Fibroblast of the conjunctiva (primary cell): ENCODE results near the gene MYO9B.

ENCODE experiments used
- DNase-seq: peaks from one replicate; pipeline ENCODE4 v3.0.0-alpha.2; 2010; ENCODE audit warnings: low read depth

Gene MYO9B, protein sequence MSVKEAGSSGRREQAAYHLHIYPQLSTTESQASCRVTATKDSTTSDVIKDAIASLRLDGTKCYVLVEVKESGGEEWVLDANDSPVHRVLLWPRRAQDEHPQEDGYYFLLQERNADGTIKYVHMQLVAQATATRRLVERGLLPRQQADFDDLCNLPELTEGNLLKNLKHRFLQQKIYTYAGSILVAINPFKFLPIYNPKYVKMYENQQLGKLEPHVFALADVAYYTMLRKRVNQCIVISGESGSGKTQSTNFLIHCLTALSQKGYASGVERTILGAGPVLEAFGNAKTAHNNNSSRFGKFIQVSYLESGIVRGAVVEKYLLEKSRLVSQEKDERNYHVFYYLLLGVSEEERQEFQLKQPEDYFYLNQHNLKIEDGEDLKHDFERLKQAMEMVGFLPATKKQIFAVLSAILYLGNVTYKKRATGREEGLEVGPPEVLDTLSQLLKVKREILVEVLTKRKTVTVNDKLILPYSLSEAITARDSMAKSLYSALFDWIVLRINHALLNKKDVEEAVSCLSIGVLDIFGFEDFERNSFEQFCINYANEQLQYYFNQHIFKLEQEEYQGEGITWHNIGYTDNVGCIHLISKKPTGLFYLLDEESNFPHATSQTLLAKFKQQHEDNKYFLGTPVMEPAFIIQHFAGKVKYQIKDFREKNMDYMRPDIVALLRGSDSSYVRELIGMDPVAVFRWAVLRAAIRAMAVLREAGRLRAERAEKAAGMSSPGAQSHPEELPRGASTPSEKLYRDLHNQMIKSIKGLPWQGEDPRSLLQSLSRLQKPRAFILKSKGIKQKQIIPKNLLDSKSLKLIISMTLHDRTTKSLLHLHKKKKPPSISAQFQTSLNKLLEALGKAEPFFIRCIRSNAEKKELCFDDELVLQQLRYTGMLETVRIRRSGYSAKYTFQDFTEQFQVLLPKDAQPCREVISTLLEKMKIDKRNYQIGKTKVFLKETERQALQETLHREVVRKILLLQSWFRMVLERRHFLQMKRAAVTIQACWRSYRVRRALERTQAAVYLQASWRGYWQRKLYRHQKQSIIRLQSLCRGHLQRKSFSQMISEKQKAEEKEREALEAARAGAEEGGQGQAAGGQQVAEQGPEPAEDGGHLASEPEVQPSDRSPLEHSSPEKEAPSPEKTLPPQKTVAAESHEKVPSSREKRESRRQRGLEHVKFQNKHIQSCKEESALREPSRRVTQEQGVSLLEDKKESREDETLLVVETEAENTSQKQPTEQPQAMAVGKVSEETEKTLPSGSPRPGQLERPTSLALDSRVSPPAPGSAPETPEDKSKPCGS (N-terminal part only)

DNA sequence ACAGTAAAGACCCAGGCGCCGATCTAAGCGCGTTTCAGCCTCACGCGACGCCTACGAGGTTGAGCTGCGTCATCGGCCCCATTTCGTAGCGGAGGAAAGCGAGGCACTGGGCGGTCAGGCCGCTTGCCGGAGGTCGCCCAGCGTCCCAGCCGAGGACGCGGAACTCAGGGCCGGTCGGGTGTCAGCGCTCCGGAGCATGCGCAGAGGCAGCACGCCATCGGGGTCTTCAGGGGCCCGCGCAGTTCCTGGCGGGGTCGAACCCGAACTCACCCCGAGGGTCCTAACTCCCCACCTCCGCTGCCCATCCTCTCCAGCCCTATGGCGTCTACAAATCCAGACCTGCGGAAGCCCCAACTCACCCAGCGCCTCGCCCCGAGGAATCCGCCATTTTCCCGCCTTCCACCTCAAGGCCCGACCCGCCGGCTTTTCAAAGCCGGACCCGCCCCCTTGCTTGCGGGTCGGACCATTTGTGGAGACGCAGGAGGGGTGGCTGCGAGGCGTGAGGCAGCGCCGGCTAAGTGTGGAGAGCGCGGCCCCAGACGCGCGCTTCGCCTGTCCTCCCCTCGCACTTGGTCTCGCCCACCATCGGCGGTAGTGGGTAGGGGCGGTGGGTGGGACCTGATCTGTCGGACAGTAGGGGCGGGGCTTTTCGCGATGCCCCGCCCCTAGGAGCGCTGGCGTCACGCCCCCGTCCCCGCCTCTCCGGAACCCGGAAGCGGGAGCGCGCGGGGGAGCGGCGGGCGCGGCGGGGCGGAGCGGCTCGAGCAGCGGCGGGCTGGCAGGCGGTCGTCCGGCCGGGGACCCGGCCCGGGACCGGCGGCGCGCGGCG, at the start of gene MYO9B, which contains the start of gene HAUS8:
TSS of gene MYO9B (plus strand) at position 743 of the 829 bp plus-strand sequence. CDS start 25,941 bp downstream, outside the sequence.
TSS of gene HAUS8 (minus strand) at position 418 of the 829 bp plus-strand sequence. CDS start at position 388, 30 bp downstream.
- peak; percentile 99 for DNase-seq

DNA sequence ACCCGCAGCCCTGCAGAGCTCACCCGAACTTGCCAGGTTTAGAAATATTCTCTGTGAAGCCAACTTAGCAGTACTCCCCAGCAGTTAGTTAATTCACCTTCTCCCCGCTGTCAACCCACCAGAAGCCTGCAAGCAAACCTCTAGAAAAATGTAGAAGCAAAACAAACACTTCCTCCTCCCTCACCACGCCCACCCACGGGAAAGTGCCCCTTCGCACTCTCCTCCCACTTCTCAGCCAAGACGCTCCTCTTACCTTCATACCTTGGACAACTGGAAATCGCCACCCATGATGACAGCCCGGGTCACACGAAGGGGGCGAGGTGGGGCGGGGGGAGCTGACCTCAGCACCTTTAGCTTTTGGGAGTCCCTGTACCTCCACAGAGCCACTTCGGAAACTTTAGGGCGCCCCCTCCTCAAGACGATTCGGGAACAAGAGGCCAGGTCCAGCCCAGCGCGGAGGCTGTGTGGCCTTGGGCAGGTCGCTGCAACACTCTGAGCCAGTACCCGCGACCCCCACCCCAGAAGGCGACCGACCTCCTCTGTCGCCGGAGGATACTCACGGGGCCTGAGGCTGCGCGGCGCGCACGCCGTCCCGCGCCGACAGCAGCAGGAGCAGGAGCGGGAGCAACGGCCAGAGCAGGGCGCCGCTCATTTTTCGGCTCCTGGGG, 49.5 kb upstream of the MYO9B start:
- no peak for DNase-seq

DNA sequence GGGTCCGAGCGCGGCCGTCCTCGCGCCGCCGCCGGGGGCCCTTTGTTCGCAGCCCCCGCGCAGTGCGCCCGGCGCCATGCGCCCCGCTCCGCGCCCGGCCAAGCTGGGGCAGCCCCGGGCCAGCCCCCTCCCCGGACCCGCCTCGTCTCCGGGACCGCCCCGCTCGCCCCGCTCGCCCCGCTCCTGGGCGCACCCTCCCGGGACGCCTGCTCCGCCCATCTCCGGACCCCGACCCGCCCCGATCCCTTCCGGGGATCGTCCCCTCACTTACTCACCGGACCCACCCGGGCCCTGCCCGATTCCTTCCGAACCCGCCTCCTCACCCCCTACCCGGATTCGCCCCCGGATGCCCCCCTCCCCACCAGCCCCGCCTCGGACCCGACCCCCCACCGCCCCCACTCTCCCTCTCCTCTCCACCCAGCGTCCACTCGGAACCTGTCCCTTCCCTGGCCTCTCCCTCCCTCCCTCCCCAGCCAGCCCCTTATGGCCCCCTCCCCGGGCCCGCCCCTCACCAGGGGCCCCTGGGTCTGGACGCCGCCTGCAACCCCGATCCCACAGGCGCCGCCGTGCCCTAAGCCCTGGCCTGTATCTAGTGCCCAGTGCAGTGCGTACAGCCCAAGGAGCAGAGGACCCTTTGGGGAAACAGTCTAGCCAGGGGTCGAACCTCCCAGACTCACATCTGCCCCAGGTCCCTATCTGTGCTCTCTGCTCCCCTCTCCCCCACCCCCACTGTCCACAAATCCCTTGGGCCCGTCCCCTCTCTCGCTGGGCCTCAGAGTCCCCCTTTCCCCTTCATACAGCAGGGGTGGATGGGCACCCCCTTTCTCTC, 48.7 kb upstream of the MYO9B start, which contains the start of gene CPAMD8:
TSS of gene CPAMD8 (minus strand) at position 105 of the 829 bp plus-strand sequence. CDS start 168 bp downstream, outside the sequence.
- no peak for DNase-seq

DNA sequence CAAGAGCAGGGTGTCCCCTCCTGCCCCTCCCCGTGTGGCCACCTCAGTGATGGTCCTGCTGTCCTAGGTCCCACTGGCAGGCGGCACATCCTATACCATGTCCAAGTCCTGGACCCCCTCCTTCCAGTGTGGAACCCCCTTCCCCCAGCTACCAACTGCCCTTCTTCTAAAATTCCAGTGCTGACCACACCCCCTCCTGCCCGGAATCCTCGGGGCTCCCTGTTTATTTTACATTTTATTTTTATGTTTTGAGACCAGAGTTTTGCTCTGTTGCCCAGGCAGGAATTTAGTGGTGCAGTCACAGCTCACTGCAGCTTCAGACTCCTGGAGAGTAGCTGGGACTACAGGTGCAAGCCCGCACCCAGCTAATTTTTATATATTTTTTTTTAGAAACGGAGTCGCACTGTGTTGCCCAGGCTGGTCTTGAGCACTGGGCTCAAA, 48.0 kb upstream of the MYO9B start:
- DNase-seq: no peak

DNA sequence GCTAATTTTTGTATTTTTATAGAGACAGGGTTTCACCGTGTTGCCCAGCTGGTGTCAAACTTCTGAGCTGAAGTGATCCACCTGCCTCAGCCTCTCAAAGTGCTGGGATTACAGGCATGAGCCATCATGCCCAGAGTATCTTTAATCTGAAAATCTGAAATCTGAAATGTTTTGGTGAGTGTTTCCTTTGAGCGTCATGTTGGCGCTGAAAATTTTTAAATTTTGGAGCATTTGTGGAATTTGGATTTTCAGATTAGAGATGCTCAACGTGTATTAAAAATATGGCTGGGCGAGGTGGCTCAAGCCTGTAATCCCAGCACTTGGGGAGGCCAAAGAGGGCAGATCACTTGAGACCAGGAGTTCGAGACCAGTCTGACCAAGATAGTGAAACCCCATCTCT, 43.8 kb upstream of the MYO9B start:
- DNase-seq: no peak

DNA sequence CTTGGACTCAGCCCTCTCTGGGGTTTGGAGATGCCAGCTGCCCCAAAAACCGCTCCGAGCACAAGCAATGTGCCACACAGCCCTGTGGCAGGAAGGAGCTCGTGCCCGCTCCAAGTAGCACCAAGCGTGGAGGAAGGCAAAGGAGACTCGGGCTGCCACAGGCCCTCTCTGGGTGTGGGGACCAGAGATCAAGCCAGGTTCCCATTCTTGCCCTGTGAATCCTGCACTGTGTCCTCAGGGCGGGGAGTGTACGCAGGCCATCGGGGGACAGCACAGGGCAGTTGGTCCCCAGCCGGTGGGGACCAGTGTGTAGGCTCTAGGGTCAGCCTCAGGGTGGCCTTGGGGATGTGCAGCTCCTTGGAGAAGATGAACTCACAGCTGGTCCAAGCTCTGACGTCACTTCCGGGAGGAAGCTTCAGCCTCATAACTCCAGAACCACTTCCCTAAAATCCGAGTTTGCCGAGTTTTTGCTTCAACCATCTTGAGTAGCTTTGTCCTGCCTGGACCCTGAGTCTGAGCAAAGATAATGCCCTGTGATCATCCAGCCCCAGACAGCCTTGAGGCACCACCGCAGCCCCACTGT, 39.6 kb upstream of the MYO9B start:
- no peak for DNase-seq

DNA sequence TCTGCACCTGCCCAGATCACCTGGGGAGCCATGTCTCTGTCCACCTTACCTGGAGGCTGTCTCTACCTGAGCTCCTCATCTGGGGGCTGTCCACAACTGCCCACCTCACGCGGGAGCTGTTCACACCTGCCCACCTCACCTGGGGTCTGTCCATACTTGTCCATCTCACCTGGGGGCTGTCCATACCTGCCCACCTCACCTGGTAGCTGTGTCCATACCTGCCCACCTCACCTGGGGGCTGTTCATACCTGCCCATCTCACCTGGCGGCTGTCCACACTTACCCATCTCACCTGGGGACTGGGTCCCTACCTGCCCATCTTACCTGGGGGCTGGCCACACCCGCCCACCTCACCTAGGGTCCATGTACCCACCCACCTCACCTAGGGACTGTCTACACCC, 38.9 kb upstream of the MYO9B start:
- no peak for DNase-seq

DNA sequence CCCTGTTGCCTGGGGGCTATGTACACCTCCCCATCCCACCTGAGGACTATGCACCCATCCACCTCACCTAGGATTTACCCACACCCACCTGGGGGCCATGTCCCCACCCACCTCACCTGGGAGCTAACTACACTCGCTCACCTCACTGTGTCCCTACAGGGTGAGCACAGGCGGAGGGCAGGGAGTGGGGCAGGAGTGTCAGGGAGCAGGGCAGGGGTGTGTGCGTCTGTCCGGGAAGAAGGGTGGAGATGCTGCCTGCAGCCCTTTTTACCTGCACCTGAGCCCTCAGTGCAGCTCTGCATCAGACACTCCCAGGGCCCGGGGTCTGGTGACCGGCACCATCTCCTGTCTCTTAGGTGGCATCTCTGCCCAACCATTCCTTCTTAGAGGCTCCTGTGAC, 38.4 kb upstream of the MYO9B start:
- DNase-seq: no peak

DNA sequence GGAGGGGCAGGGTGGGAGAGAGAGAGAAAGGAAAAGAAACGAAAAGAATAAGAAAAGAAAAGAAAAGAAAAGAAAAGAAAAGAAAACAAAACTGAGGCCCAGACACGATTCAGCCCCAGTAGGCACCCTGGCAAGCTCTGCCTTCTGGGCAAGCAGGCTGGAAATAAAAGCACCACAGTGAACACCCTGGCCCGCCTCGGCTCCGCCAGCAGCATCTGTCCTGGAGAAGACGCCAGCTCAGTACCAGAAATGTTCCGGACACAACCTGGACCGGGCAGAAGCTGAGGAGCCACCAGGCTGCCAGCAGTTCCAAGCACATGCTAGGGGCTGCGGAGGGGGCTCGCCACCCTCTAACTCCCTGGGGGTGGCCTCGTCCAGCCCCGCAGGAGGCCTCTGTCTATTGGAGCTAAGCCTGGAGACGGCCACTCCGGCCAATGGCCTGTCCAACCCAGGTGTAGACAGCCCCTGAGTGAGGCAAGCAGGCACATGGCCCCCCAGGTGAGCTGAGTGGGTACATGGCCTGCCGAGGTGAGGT, 37.5 kb upstream of the MYO9B start:
- DNase-seq: no peak

DNA sequence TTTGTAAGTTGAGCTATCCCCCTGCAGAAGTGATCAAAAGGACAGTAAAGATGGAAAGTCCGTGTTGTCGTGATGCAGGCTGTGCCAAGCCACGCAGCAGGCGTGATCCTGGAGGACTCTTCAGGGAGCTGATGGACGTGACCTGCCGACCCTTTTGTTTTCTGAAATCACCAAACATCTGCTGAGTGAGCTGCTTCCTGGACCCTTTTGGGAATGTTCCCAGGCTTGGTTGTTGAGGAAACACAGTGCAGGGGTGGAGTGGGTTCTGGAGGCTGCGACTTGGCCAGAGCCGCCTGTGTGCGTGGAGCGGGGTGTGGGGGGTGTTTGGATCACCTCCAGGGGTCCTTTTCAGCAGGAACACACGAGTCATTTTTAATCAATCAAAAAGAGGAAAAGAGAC, 33.6 kb upstream of the MYO9B start:
- DNase-seq: no peak

DNA sequence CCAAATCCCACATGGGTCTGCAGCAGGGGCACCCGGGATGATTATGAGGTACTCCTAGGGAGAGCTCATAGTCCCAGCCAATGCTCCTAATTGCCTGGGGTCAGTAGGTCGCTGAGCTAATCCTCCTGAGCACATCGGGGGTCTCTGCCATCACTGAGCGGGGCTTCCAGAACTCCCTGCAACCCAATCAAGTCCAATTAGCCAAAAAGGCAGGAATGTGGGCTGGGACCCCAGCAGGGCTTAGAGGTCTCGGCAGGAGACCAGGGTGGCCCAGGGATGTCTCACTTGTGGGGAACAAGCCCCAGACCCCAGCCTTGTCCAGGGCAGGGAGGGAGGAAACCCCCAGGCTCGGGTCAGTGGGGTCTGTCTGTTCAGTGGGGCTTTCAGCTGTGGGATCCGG, 31.8 kb upstream of the MYO9B start:
- DNase-seq: no peak

DNA sequence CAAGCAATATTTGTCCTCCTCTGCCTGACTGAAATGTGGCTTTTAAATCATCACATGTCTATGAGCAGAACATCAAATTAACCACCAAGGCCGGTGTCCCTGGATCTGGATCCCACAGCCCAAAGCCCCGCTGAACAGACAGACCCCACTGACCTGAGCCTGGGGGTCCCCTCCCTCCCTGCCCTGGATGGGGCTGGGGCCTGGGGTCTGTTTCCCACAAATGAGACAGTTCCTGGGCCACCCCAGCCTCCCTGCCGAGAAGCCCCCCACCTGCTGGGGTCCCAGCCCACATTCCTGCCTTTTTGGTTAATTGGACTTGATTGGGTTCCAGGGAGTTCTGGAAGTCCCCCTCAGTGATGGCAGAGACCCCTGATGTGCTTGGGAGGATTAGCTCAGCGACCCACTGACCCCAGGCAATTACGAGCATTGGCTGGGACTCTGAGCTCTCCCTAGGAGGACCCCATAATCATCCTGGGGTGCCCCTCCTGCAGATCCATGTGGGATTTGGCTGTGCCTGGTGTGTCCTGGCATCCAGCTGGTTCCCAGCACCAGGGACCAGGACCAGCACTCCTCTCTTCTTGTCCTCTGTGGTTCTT, 29.6 kb upstream of the MYO9B start:
- no peak for DNase-seq

DNA sequence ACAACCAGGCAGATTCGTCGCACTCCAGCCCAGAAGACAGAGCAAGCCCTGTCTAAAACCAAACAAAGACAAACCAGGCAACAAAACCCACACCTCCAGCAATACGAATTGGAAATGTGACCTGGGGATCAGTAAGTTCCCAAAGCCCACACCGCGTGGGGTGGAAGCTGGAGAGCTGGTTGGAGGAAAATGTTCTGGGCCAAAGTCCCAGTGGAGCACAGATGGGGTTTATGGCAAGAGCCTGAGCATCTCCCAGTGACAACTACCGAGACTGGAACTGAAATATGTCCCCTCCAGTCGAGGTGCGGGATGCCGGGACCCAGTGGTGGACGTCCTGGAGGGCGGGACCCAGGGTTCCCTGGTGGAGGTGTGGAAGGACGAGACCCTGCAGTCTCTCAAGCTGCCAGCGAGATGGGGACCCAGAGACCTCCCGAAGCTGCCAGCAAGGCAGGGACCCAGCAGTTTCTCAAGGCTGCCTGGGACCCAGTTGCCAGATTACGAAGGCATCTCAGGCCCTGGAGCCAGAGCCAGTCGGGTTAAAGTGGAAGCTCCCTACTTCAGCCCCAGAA, 26.6 kb upstream of the MYO9B start:
- DNase-seq: no peak

DNA sequence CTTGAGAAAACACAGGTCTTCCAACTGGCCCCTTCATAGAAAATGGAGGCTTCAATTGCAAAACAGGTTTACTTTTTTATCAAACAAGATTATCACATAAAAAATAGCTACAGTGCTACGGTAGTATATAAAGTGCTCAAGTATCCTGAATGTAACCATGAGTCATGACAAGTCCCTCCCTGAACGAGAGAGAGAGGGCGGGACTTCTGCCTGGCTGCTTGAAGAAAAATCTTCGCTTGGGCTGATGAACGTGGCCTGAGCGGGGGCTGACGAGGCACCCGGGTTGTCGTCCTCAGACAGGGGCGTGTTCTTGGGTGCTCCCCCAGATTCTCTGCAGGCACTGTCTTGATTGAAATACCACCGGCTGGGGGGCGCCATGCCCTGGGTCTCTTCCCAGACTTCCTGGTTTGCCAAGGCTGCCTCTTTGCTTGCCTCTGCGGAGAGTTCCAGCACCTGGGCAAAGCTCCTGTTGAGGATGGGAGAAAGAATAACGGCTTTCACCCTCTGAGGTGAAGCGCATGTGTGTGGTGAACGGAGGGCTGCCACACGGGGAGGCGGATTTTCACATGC, 25.8 kb upstream of the MYO9B start:
- DNase-seq: peak; percentile 9

DNA sequence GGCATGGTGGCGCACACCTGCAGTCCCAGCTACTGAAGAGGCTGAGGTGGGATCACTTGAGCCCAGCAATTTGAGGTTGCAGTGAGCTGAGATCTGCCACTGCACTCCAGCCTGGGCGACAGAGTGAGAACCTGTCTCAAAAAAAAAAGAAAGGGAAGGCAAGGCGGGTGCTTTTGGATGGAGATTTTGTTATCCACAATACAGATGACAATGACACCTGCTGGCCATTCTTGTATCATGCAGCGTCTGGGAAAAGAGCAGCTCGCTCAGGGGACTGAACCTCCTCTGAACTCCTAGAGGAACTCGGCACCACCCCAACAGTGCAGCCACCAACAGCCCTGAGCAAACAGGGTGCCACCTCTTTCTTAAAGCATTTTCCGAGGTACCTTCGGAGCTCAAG, 23.1 kb upstream of the MYO9B start:
- no peak for DNase-seq

DNA sequence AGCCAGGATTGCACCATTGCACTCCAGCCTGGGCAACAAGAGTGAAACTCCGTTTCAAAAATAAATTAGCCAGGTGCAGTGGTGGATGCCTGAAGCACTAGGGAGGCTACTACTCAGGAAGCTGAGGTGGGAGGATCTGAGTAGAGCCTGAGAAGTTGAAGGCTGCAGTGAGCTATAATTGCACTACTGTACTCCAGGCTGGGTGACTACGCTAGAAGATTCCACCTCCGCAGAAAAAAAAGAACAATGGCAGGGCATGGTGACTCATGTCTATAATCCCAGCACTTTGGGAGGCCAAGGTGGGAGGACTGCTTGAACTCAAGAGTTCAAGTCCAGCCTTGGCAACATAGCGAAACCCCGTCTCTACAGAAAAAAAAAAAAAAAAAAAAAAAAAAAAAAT, 20.8 kb upstream of the MYO9B start:
- no peak for DNase-seq

DNA sequence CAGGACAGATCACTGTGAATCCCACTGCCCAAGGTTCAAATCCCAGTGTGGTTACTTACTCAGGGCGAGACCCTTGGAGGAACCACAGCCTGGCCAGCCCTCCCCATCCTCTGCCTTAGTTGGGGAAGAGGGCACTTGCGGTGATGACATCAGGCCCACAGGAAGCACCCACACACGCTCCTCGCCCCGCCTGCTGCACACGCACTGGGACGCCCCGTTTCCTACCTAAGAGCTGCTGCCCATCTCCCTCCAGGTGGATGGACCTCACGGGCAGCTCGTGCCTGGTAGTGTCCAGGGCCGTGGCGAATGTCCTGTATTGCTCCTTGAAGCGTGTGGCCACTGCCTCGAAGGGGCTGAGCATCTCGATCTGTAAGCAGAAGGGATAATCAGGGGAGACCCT, 19.9 kb upstream of the MYO9B start:
- DNase-seq: no peak

DNA sequence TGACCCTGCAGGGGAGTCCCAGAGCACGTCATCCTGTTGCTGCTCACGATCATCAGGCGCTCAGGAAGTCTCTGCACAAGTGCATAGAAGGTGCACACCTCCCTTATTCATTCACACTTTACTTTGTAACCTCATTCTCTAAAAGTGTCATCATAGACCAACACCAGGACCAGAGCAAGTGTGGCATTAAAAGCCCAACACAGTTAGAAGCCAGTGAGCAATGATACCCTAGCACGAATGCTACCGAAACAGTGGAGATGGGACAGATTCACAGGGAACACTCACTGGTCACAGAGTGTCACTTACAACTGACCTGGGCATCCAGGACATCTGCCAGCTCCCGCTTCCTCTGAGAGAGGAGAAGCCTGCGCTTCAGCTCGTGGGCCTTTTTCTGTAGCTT, 17.3 kb upstream of the MYO9B start:
- DNase-seq: no peak
